Vagina (tissue), 2 donors: ENCODE measurements around the gene GTPBP1.

Source experiments
- POLR2A ChIP-seq, 2 donors: fragments of 450-650 bp; IDR thresholded peaks; one replicate each; pipeline ENCODE4 v1.6.1; 2017; ENCODE audit warnings: antibody characterized with exemption in 2 of 2, mild to moderate bottlenecking in 2 of 2, moderate library complexity in 2 of 2
- POLR2AphosphoS5 ChIP-seq, 2 donors: sonication (generic); formaldehyde crosslinking; IDR thresholded peaks; one replicate each; pipeline ENCODE4 v1.9.0; 2017; ENCODE audit warnings: antibody characterized with exemption in 2 of 2, mild to moderate bottlenecking in 2 of 2, low read depth in 1 of 2; ENCODE audit not compliant: insufficient read depth in 1 of 2

DNA sequence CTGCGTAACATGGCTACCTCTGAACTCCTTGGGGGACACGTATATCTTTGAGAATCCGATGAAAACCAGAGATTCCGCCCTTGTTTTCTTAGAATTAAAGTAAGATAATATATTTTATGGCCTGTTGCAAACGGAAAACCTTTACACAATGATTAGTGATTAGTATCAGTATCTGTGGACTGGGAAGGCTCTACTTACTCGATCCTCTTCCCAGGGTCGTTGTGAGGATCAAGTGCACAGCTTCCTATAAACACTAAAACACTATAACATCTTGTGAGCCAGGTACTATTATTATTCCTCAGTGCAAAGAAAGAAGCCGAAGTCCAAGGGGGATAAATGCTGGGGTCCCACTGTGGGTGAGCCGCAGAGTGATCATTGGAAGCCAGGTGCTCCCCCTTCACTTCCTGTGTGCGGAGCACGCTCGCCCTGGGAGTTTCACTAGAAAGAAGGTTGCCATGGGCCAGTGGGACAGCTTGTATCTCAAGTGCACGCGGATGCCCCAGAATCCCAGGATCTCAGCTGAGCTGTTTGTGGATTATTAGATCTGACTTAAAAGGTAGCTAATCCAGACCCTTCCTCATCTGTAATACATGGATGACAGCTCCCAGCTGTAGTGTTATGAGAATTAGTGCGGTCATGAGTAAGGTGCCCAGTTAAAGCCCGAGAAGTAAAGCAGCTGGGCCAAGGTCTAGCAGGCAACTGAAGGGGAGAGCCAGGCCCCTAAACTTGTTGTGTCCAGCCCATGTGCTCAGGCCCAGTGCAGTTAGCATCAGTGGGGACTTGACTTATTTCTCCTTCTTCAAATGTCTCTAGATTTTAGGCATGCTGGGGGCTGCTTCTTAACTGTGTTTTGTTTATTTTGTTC lies 48.5 kb upstream of the GTPBP1 start:
- TF ChIP-seq POLR2AphosphoS5 (IDR thresholded peaks at IDR 0.05; ENCODE audit: insufficient read depth in 1 of 2, low read depth in 1 of 2) (no peak), POLR2A (IDR thresholded peaks at IDR 0.05) (no peak)
